Stimulated activated CD4-positive, alpha-beta T cell treated with anti-CD3 and anti-CD28 coated beads, TNF-alpha, amount 100 ng/mL, for 24 hours (primary cell): ENCODE results near the gene ARSD.
"Not testable (repeated sequence)": the region's sequence is repeated elsewhere in the genome, so short reads cannot be mapped to it uniquely, and the experiment has no call there.

Source experiments
- DNase-seq, 3 experiments: peaks; one replicate each; pipeline ENCODE4 v3.0.0-alpha.2; 2020; ENCODE audit warnings: low read depth in 3 of 3

Gene ARSD

DNA sequence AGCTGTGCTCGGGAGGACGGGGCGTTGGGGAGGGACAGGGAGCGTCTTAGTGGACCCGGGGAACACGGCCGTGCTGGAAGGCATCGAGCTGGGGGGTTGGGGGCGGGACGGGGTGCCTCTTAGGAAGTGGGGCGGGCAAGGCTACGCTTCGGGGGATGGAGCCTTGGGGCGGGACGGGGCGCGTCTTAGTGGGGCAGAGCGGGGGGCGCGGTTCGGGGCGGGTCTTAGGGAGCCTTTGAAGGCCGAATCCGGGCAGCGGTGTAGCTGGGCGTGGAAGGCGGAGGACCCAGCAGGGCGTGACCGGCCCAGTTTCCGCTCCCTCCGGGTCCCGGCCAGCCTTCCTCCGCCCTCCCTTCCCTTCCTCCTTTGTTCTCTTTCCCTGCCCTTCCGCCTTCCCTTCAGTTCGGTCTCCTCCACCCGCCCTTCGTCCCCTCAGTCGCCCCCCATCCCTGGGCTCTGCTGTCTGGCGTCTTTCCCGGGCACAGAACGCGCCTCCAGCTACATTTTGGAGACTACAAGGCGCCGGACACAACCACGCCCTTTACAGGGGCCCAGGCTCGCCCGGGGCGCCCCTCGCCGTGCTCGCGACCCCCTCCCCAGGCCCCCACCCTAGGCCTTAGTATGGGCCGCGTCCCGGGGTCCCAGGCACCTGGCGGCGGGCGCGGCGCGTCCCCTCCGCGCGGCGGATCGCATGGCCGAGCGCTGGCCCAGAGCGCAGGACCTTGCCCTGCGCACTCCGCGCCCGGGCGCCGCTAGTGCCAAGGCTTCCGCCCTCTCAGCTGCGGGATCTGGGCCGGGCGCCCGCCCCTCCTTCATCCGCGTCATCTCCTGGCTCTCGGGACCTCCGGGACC lies at the start of gene ARSD:
Gene ARSD, minus strand, starts transcription at position 757 of the 852 bp plus-strand sequence. Its CDS starts 64 bp downstream, at position 693.
- peak in 1 of 3 experiments; percentile 41 for DNase-seq

GRCh38 chrX:2978639-2979038 lies 49.5 kb upstream of the ARSD start:
- not testable (repeated sequence) for DNase-seq

DNA sequence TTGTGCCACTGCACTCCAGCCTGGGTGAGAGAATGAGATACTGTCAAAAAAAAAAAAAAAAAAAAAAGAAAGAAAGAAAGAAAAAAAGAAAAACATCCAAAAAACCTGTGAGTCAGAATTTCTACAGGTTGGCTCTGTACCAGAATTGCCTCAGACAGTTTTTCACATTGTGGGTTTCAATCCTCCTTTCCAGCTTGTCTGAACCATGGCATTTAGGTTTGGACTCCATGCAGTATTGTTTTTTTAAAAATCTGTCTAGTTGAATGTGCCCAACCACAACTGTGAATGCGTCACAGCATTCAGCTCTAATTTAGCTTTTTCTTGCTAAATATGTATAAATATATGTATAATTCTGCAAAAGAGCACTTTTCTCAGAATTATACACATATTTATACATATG lies 45.8 kb upstream of the ARSD start:
- no peak for DNase-seq

- DNase-seq = no peak
Observed at GRCh38 chrX:2972391-2972790, 43.3 kb upstream of the ARSD start.

- no peak for DNase-seq
Observed at GRCh38 chrX:2969021-2969420, 39.9 kb upstream of the ARSD start.

DNA sequence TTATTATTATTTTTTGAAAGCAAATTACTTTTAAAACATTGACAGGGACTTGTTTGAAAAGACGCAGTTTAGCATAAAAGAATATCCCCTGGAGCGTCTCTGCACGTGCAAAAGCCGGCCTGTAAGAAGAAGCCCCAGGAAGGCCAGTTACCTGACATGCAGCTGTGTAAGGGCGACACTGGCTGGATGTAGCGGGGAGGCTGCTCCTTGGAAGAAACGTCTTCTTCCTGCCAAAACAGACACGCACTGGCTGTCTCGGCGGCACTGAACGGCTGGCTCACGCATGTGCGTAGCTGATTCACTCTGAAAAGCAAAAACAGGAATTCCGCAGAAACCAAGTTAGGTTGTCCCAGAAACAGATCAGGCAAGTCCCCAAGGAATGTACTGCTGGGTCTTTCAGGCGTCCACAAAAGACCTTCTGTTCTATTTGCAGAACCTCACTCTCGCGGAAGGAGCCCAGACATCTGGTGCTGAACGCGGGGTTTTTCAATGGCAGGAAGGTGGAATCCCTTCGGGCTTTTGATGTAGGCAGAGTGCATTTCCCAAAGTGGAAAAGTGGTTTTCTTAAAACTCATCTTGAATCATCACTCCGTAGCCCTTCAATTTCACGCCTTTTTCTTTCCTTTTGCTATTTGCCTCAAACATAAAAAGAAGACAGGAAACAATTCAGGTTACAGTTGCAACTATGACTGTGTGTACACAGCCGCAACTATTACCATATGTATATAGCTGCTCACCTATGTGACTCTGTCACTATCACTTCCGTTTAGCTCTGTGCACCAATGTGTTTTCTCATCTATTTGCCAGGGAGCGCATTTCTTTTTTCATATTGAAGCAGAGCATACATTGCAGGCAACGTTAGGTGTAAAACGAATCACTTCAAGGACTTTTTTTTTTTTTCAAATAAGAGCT lies 39.1 kb upstream of the ARSD start:
- peak in 2 of 3 experiments; percentile 0 to 25 for DNase-seq

DNA sequence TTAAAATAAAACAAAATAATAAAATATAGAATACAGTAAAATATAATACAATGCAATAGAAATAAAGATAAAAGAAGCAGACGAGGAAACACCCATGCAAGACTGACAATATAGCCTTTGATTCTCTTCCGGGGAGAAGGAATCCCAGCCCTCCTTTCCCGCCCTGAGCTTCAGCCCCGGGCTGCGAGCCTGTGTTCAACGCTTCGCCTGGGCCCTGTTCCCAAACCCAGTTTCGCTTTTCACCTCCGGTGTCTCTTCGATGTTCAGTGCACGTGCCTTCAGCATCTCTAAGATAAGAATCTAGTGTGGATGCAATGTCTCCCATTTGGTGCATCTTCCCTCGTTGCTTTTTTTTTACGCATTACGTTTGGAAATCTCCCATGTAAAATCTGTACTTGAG lies 38.4 kb upstream of the ARSD start:
- DNase-seq = no peak

DNA sequence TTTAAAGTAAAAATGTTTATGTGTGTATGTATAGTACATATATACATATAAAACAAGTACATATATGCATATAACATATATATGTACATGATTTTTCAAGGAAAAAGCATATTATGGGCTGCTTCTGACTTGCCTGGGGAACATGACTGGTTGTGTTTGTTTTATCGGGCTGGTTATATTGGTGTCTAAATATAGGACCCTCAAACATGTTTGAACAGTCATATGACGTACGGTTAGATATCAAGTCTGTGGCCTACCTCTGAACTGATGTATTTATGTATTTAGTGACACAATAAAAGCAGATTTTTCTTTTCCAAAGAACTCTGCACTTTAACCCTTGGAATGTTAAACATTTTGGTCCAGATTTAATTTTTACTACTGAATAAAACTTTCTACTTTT lies 37.9 kb upstream of the ARSD start:
- DNase-seq = no peak

GRCh38 chrX:2965965-2966364 lies 36.8 kb upstream of the ARSD start:
- no peak for DNase-seq

DNA sequence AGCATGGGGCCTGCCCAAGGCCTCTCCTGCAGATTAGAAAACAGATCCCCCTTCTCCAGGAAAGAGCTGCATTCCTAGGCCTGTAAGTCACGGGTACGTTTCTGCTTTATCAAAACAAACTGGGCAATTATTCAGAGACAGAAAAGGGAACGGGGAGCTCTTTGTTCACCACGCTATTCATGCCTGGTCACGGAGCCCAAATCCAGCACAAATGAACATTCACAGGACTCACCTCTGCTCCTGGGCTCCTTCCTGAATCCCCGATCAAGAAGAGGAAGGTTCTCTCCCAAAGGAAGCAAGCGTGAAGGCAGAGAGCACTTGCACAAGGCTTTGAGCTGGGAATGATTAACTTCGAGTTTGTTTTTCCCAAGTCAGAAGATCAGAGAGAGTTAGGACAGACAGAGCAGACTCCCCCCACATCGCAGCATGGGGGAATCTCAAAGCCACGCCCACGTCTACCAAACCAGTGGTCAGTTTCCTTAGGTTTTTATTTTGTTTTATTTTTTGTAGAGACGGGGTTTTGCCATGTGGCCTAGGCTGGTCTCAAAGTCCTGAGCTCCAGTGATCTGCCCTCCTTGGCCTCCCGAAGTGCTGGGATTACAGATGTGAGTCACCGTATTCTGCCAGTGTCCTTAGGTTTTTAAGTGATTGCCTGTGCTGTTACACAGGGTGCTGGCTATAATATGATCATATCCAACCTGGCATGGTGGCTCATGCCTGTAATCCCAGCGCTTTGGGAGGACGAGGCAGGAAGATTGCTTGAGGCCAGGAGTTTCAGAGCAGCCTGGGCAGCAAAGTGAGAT lies 35.1 kb upstream of the ARSD start:
- DNase-seq = not testable (repeated sequence)

- DNase-seq = not testable (repeated sequence)
Observed at GRCh38 chrX:2963449-2963848, 34.3 kb upstream of the ARSD start.

DNA sequence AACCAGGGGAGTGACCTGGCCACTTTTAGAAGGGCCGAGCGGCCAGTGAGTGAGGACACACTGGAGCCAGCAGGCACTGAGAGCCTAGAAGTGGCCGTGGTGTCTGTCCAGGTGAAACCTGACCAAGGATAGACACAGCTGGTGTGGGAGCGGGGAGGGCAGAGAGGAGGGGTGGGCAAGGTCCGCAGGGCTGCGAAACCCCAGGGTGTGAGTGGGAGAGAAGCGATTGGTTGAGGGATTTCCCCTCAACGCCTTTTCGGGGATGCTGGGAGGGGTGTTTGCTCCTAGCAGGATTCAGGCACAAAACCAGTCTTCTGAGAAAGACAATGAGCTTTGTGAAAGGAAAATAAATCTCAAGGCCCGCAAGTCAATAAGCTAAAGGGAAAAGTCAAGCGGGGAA lies 33.2 kb upstream of the ARSD start:
- no peak for DNase-seq

GRCh38 chrX:2960861-2961515 lies 31.8 kb upstream of the ARSD start:
- DNase-seq = no peak

GRCh38 chrX:2958199-2958598 lies 29.1 kb upstream of the ARSD start:
- DNase-seq = no peak

GRCh38 chrX:2955838-2956237 lies 26.7 kb upstream of the ARSD start:
- DNase-seq = no peak

- DNase-seq = no peak
Observed at GRCh38 chrX:2955281-2955680, 26.1 kb upstream of the ARSD start.

DNA sequence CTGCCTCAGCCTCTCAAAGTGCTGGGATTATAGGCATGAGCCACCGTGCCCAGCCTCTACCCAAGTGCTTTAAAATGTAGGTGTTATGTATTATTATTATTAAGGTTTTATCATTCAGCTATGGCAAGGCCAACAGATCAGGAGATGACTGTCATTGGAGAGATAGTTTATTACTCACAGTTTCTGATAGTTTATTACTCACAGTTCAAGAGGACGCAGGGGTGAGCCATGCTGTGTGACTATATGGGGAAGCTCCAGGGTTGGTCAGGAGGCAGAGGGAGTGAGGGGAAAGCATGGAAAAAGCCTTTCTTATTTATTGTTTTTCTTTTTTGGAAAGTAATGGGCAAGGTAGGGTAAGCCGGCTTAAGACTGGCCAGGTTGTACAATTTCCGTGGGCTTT lies 25.4 kb upstream of the ARSD start:
- DNase-seq = no peak

DNA sequence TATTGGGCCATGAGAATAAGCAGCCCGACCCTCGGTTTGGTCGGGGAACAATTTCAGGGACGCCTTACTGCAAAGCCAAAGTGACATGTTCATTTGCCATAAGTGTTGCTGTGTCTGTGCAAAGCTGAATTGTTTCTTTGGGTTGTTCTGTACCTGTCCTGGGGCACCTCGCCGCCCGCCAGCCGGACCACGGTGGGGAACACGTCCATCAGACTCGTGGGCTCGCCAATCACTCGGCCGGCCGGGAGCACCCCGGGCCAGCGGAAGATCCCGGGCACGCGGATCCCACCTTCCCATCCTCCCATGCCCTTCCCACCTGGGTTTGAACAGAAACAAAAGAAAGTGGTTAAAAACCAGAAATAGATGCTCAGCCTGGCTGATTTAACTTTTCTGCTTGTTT lies 8.8 kb upstream of the ARSD start:
- not testable (repeated sequence) for DNase-seq

GRCh38 chrX:2934715-2935710 lies 5.9 kb upstream of the ARSD start:
- no peak for DNase-seq
